Neuronal stem cell (in vitro differentiated cells): Measurements from ENCODE around the gene HAUS8.

Source experiments
- DNase-seq: peaks from one replicate; pipeline ENCODE4 v3.0.0-alpha.2; 2013; ENCODE audit warnings: low spot score
- H2AFZ ChIP-seq: one replicate; pipeline ENCODE4 v1.6.1; 2013; ENCODE audit warnings: mild to moderate bottlenecking, low read length, inconsistent platforms
- H2AK5ac ChIP-seq: 2 replicates; pipeline ENCODE4 v1.6.1; 2013; ENCODE audit warnings: low read depth, mild to moderate bottlenecking, inconsistent platforms, low read length, moderate library complexity, mixed read lengths
- H2BK120ac ChIP-seq: 2 replicates; pipeline ENCODE4 v1.6.1; 2013; ENCODE audit warnings: low read depth, mild to moderate bottlenecking, inconsistent platforms, low read length, moderate library complexity, mixed read lengths
- H2BK12ac ChIP-seq: one replicate; pipeline ENCODE4 v1.6.1; 2013; ENCODE audit warnings: low read length, inconsistent platforms
- H2BK15ac ChIP-seq: 2 replicates; pipeline ENCODE4 v1.6.1; 2013; ENCODE audit warnings: mild to moderate bottlenecking, low read length, inconsistent platforms, mixed read lengths
- H2BK5ac ChIP-seq: one replicate; pipeline ENCODE4 v1.6.1; 2013; ENCODE audit warnings: inconsistent platforms, mild to moderate bottlenecking, low read length, moderate library complexity
- H3K14ac ChIP-seq: one replicate; pipeline ENCODE4 v1.6.1; 2013; ENCODE audit warnings: low read length, inconsistent platforms
- H3K18ac ChIP-seq: 2 replicates; pipeline ENCODE4 v1.6.1; 2013; ENCODE audit warnings: low read length, inconsistent platforms
- H3K23ac ChIP-seq: 2 replicates; pipeline ENCODE4 v1.6.1; 2013; ENCODE audit warnings: low read depth, mild to moderate bottlenecking, mixed read lengths, low read length, inconsistent platforms; ENCODE audit not compliant: poor library complexity
- H3K27ac ChIP-seq: replicated peaks from 3 replicates; pipeline ENCODE4 v1.5.1; 2013; ENCODE audit warnings: low read length, inconsistent platforms
- H3K27me3 ChIP-seq, 3 experiments: 2 replicates each; pipeline ENCODE4 v1.6.1; 2013; ENCODE audit warnings: low read length in 3 of 3, mild to moderate bottlenecking in 2 of 3, inconsistent platforms in 1 of 3, low read depth in 1 of 3, mixed read lengths in 1 of 3, moderate library complexity in 1 of 3; ENCODE audit not compliant: control insufficient read depth in 3 of 3, insufficient read depth in 3 of 3
- H3K36me3 ChIP-seq, 2 donors: replicated peaks in 1 of 2; 2 replicates each; pipeline ENCODE4 v1.6.1; 2013; ENCODE audit warnings: low read length in 2 of 2; ENCODE audit not compliant: control insufficient read depth in 2 of 2, insufficient read depth in 2 of 2
- H3K4ac ChIP-seq: 2 replicates; pipeline ENCODE4 v1.6.1; 2013; ENCODE audit warnings: inconsistent platforms, mild to moderate bottlenecking, low read length, moderate library complexity
- H3K4me1 ChIP-seq, 2 donors: 1 replicate in 1 of 2; 2 replicates in 1 of 2; pipeline ENCODE4 v1.6.1; 2013; ENCODE audit warnings: low read length in 2 of 2, low read depth in 1 of 2; ENCODE audit not compliant: control insufficient read depth in 2 of 2, insufficient read depth in 1 of 2
- H3K4me2 ChIP-seq: one replicate; pipeline ENCODE4 v1.6.1; 2013; ENCODE audit warnings: mild to moderate bottlenecking, low read length, inconsistent platforms; ENCODE audit not compliant: insufficient read depth, poor library complexity, severe bottlenecking
- H3K4me3 ChIP-seq, 2 donors: 2 replicates each; pipeline ENCODE4 v1.5.1; 2013; ENCODE audit warnings: low read length in 2 of 2, mild to moderate bottlenecking in 2 of 2, inconsistent platforms in 1 of 2, moderate library complexity in 1 of 2
- H3K79me1 ChIP-seq: one replicate; pipeline ENCODE4 v1.6.1; 2013; ENCODE audit warnings: low read depth, mild to moderate bottlenecking, inconsistent platforms, low read length, moderate library complexity
- H3K9ac ChIP-seq: one replicate; pipeline ENCODE4 v1.6.1; 2013; ENCODE audit warnings: mild to moderate bottlenecking, low read depth, low read length, inconsistent platforms; ENCODE audit not compliant: poor library complexity
- H3K9me3 ChIP-seq, 2 donors: replicated peaks in 1 of 2; 2 replicates each; pipeline versions ENCODE3 to v1.6.1; 2013; ENCODE audit warnings: low read length in 2 of 2, mild to moderate bottlenecking in 2 of 2, inconsistent platforms in 1 of 2, low read depth in 1 of 2, mixed read lengths in 1 of 2, moderate library complexity in 1 of 2; ENCODE audit not compliant: control insufficient read depth in 2 of 2, insufficient read depth in 1 of 2
- H4K8ac ChIP-seq: one replicate; pipeline ENCODE4 v1.6.1; 2013; ENCODE audit warnings: low read depth, mild to moderate bottlenecking, inconsistent platforms, low read length, moderate library complexity
- H4K91ac ChIP-seq: one replicate; pipeline ENCODE4 v1.6.1; 2013; ENCODE audit warnings: low read length, low read depth, mild to moderate bottlenecking, inconsistent platforms; ENCODE audit not compliant: poor library complexity
- WGBS, 2 donors: extraction: QIAGEN DNeasy Blood & Tissue Kit; methylation state at CpG; one replicate each; pipeline ENCODE4 v1.1.7; 2013; ENCODE audit warnings: missing lambda C conversion rate in 2 of 2, mixed read lengths in 1 of 2; ENCODE audit not compliant: insufficient read length in 2 of 2, insufficient replicate concordance in 1 of 2; ENCODE audit errors: extremely low coverage in 2 of 2; 5-methylcytosine and 5-hydroxymethylcytosine counted together

The HAUS8 gene

DNA sequence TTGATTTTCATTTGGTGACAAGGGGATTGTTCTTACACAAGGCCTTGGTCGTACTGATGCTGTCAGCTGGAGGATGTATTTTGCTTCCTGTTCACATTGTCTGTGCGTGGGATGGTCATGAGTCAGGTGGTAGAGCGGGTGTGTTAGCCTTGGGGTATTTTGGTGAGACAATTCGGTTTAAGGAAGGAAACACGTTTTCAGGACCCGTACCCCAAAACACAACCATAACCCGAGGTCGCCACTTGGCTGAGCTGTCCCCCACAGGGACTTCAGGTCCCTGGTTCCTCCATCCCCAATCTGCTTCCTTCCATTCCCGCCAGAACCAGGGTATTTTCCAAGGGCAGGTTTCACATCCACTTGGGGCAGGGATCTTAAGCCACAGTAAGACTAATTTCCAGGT, 15.3 kb upstream of the HAUS8 start:
- Histone ChIP-seq H3K4me1 (peaks cover 0 to 3% of the 10 kb centered on the region in 2 donors), H2BK5ac (no peak overlapping the region), H3K27ac (no peak overlapping the region), H2BK120ac (no peak overlapping the region), H3K4me3 (no peak overlapping the region), H2BK15ac (no peak overlapping the region), H3K14ac (no peak overlapping the region), H3K4ac (no peak overlapping the region), H4K8ac (no peak overlapping the region), H2AK5ac (no peak overlapping the region), H3K18ac (no peak overlapping the region), H3K27me3 (no peaks in the 10 kb centered on the region), H3K79me1 (peaks cover 11% of the 10 kb centered on the region), H2BK12ac (no peak overlapping the region), H3K36me3 (peaks cover 5 to 53% of the 10 kb centered on the region in 2 donors), H4K91ac (no peak overlapping the region), H3K23ac (no peak overlapping the region), H2AFZ (no peak overlapping the region), H3K9ac (no peak overlapping the region), H3K9me3 (peaks cover 4 to 16% of the 10 kb centered on the region in 2 donors), H3K4me2 (no peak overlapping the region)
- no CpG with 5 or more reads among the region's 9 CpGs for WGBS, 2 donors
- DNase-seq = no peak

DNA sequence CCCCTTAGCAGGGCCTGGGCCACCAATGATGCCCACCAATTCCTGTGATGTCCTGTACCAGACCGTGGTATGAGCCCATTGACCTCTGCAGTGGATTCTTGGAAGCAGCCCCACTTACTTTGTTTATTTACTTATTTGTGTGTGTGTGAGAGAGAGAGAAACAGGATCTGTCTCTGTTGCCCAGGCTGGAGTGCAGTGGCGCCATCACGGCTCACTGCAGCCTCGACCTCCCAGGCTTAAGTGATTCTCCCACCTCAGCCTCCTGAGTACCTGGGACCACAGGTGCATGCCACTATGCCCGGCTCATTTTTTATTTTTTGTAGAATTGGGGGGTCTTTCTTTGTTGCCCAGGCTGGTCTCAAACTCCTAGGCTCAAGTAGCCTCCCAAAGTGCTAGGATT, 13.3 kb upstream of the HAUS8 start:
- Histone ChIP-seq H3K4me3 (no peak overlapping the region), H3K27me3 (no peaks in the 10 kb centered on the region), H3K18ac (no peak overlapping the region), H3K4me1 (peaks cover 0 to 3% of the 10 kb centered on the region in 2 donors), H3K23ac (no peak overlapping the region), H3K36me3 (peaks cover 2 to 50% of the 10 kb centered on the region in 2 donors), H3K4me2 (no peak overlapping the region), H4K91ac (no peak overlapping the region), H2BK15ac (no peak overlapping the region), H4K8ac (no peak overlapping the region), H2AFZ (no peak overlapping the region), H3K9me3 (peaks cover 1 to 9% of the 10 kb centered on the region in 2 donors), H3K9ac (no peak overlapping the region), H3K27ac (no peak overlapping the region), H3K79me1 (peaks cover 11% of the 10 kb centered on the region), H2BK12ac (no peak overlapping the region), H3K4ac (no peak overlapping the region), H2BK120ac (no peak overlapping the region), H2BK5ac (no peak overlapping the region), H2AK5ac (no peak overlapping the region), H3K14ac (no peak overlapping the region)
- no peak for DNase-seq
- WGBS, 2 donors = no CpG with 5 or more reads among the region's 5 CpGs

- no peak overlapping the region for H3K27ac ChIP-seq
- WGBS, 2 donors = no CpG with 5 or more reads among the region's 6 CpGs
These were observed 11.6 kb upstream of the HAUS8 start for GRCh38 chr19:17086834-17087233.

DNA sequence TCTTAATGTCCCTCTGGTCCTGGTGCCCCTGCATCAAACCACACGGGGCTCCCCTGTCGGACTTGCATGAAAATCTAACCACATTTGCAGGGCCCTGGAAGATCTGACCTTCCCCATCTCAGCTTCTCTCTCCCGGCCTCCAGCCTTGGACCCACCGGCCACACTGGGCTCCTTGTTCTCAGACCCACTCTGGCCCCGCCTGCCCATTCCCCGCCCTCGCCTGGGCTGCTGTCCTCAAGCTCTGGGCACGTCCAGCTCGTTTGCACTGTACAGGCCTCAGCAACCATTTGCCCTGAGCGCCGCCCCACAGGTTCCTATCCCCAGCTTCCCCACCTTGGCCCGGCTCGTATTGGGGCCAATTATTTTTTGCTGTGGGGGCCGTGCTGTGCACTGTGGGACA, 10.9 kb upstream of the HAUS8 start:
- no peaks in the 10 kb centered on the region for H3K4me1 ChIP-seq
- H3K18ac ChIP-seq = no peak overlapping the region
- H3K14ac ChIP-seq = no peak overlapping the region
- DNase-seq = no peak
- no peaks in the 10 kb centered on the region for H3K27me3 ChIP-seq
- H3K4me2 ChIP-seq = no peak overlapping the region
- no peak overlapping the region for H2BK15ac ChIP-seq
- H2BK120ac ChIP-seq = no peak overlapping the region
- H2BK12ac ChIP-seq = no peak overlapping the region
- H4K8ac ChIP-seq = no peak overlapping the region
- H2AK5ac ChIP-seq = no peak overlapping the region
- no peak overlapping the region for H2AFZ ChIP-seq
- H3K9ac ChIP-seq = no peak overlapping the region
- H3K27ac ChIP-seq = no peak overlapping the region
- H4K91ac ChIP-seq = no peak overlapping the region
- H2BK5ac ChIP-seq = peak overlapping the region; percentile 43
- H3K23ac ChIP-seq = no peak overlapping the region
- peaks cover 0 to 9% of the 10 kb centered on the region in 2 donors for H3K9me3 ChIP-seq
- H3K4me3 ChIP-seq = no peak overlapping the region
- H3K36me3 ChIP-seq = peaks cover 2 to 52% of the 10 kb centered on the region in 2 donors
- WGBS, 2 donors = no CpG with 5 or more reads among the region's 14 CpGs
- H3K4ac ChIP-seq = no peak overlapping the region
- peaks cover 11% of the 10 kb centered on the region for H3K79me1 ChIP-seq

More at GRCh38 chr19:17086834-17087233, 11.6 kb upstream of the HAUS8 start:
- Histone ChIP-seq H2AFZ (no peak overlapping the region), H3K4me1 (peaks cover 0 to 1% of the 10 kb centered on the region in 2 donors), H2BK12ac (no peak overlapping the region), H3K9ac (no peak overlapping the region), H2BK15ac (no peak overlapping the region), H3K4ac (no peak overlapping the region), H3K18ac (no peak overlapping the region), H2BK120ac (no peak overlapping the region), H3K4me3 (no peak overlapping the region), H3K79me1 (peaks cover 11% of the 10 kb centered on the region), H2BK5ac (no peak overlapping the region), H4K91ac (no peak overlapping the region), H3K9me3 (peaks cover 0 to 9% of the 10 kb centered on the region in 2 donors), H4K8ac (no peak overlapping the region), H3K14ac (no peak overlapping the region), H3K23ac (no peak overlapping the region), H3K27me3 (no peaks in the 10 kb centered on the region), H2AK5ac (no peak overlapping the region), H3K36me3 (peaks cover 2 to 55% of the 10 kb centered on the region in 2 donors), H3K4me2 (no peak overlapping the region)
- DNase-seq = no peak
